Mammary epithelial cell (primary cell): ENCODE results near the gene ZNF385B.

ENCODE experiments used
- EZH2 ChIP-seq: IDR thresholded peaks from 2 replicates; pipeline ENCODE4 v1.6.1; 2012; ENCODE audit warnings: low read length, inconsistent platforms, borderline replicate concordance
- TF ChIP-seq, protein P1 (sequence below), 2 donors: IDR thresholded peaks in 1 of 2; conservative IDR thresholded peaks in 1 of 2; 2 replicates each; pipeline ENCODE4 v1.5.1; 2011 to 2012; ENCODE audit warnings: inconsistent platforms in 2 of 2, low read length in 2 of 2, mild to moderate bottlenecking in 2 of 2, control low read depth in 1 of 2, low read depth in 1 of 2; ENCODE audit not compliant: insufficient read depth in 1 of 2; ENCODE audit errors: extremely low read depth in 1 of 2

DNA sequence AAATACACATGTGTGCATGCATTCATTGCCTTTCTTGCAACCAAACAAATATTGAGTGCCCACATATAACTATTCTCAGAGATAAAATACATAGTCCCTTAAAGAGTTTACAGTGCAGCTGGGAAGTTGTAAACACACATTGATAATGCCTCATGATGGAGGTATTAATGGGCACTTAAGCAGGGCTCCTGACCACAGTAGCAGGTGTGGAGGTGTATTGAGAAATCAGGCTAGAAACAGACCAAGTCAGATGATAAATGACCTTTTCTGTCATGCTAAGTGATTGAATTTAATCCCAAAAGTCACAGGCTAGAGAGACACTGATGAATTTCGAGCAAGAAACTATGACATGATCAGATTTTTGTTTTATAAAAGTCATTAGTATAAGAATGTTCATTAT is 157.7 kb downstream of the ZNF385B start:
- TF ChIP-seq, protein P1, sequence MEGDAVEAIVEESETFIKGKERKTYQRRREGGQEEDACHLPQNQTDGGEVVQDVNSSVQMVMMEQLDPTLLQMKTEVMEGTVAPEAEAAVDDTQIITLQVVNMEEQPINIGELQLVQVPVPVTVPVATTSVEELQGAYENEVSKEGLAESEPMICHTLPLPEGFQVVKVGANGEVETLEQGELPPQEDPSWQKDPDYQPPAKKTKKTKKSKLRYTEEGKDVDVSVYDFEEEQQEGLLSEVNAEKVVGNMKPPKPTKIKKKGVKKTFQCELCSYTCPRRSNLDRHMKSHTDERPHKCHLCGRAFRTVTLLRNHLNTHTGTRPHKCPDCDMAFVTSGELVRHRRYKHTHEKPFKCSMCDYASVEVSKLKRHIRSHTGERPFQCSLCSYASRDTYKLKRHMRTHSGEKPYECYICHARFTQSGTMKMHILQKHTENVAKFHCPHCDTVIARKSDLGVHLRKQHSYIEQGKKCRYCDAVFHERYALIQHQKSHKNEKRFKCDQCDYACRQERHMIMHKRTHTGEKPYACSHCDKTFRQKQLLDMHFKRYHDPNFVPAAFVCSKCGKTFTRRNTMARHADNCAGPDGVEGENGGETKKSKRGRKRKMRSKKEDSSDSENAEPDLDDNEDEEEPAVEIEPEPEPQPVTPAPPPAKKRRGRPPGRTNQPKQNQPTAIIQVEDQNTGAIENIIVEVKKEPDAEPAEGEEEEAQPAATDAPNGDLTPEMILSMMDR (conservative IDR thresholded peaks at IDR 0.05 in 1 of 2, IDR thresholded peaks at IDR 0.05 in 1 of 2; ENCODE audit: extremely low read depth in 1 of 2, insufficient read depth in 1 of 2, low read depth in 1 of 2, low read length in 2 of 2): no peak
- no peak for TF ChIP-seq EZH2
